Measurements from ENCODE around the gene CFAP92. TPM values are rescaled to one million over a fixed set of nuclear protein-coding genes. Genes with fewer than 3 reads are reported as not detected.

CFAP92 gene
- total and polyA plus RNA-seq, 7 donors: under 0.01 to 1.2 (median 0.61) TPM; not detected in 2

GRCh38 chr3:128906031-128906803, 87.7 kb downstream of the CFAP92 start:
- H3K4me3 ChIP-seq: no peak overlapping the region
- intact Hi-C loops (cut with DNase I): no loop called here
- 91 to 95% methylated on average over 25 of the region's 25 CpGs for WGBS, 2 donors
- H3K36me3 ChIP-seq: peaks cover 52 to 100% (median 87%) of the 10 kb centered on the region in 4 donors
- no peak overlapping the region for H3K27ac ChIP-seq
- no peaks in the 10 kb centered on the region for H3K9me3 ChIP-seq
- DNase-seq: no peak
- no peak for TF ChIP-seq EP300 (IDR thresholded peaks at IDR 0.05)
- TF ChIP-seq POLR2AphosphoS5 (IDR thresholded peaks at IDR 0.05): no peak
- TF ChIP-seq, protein P1, sequence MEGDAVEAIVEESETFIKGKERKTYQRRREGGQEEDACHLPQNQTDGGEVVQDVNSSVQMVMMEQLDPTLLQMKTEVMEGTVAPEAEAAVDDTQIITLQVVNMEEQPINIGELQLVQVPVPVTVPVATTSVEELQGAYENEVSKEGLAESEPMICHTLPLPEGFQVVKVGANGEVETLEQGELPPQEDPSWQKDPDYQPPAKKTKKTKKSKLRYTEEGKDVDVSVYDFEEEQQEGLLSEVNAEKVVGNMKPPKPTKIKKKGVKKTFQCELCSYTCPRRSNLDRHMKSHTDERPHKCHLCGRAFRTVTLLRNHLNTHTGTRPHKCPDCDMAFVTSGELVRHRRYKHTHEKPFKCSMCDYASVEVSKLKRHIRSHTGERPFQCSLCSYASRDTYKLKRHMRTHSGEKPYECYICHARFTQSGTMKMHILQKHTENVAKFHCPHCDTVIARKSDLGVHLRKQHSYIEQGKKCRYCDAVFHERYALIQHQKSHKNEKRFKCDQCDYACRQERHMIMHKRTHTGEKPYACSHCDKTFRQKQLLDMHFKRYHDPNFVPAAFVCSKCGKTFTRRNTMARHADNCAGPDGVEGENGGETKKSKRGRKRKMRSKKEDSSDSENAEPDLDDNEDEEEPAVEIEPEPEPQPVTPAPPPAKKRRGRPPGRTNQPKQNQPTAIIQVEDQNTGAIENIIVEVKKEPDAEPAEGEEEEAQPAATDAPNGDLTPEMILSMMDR (IDR thresholded peaks at IDR 0.05): no peak
- no peak for TF ChIP-seq POLR2A (IDR thresholded peaks at IDR 0.05)
- no peaks in the 10 kb centered on the region for H3K27me3 ChIP-seq
- no peaks in the 10 kb centered on the region for H3K4me1 ChIP-seq

GRCh38 chr3:128903501-128903900, 90.4 kb downstream of the CFAP92 start:
- peaks cover 51 to 100% (median 78%) of the 10 kb centered on the region in 4 donors for H3K36me3 ChIP-seq
- intact Hi-C loops (cut with DNase I): no loop called here
- no peak for DNase-seq
- 92 to 94% methylated on average over 12 of the region's 12 CpGs for WGBS, 2 donors
- H3K27me3 ChIP-seq: no peaks in the 10 kb centered on the region
- TF ChIP-seq, protein P1 (IDR thresholded peaks at IDR 0.05): no peak
- TF ChIP-seq POLR2A (IDR thresholded peaks at IDR 0.05) (no peak), POLR2AphosphoS5 (IDR thresholded peaks at IDR 0.05) (no peak), EP300 (IDR thresholded peaks at IDR 0.05) (no peak)
- H3K9me3 ChIP-seq: no peaks in the 10 kb centered on the region
- no peak overlapping the region for H3K27ac ChIP-seq
- H3K4me1 ChIP-seq: no peaks in the 10 kb centered on the region
- H3K4me3 ChIP-seq: no peak overlapping the region

- DNase-seq: no peak
- Histone ChIP-seq H3K4me3 (no peak overlapping the region), H3K27ac (no peak overlapping the region), H3K9me3 (no peaks in the 10 kb centered on the region), H3K4me1 (no peaks in the 10 kb centered on the region), H3K36me3 (peaks cover 51 to 100% (median 76%) of the 10 kb centered on the region in 4 donors), H3K27me3 (no peaks in the 10 kb centered on the region)
- intact Hi-C loops (cut with DNase I): no loop called here
- 97% methylated on average over 9 of the region's 9 CpGs for WGBS, 2 donors
- TF ChIP-seq, protein P1 (IDR thresholded peaks at IDR 0.05): no peak
- TF ChIP-seq POLR2A (IDR thresholded peaks at IDR 0.05): no peak
- no peak for TF ChIP-seq EP300 (IDR thresholded peaks at IDR 0.05)
- TF ChIP-seq POLR2AphosphoS5 (IDR thresholded peaks at IDR 0.05): no peak
Observed at GRCh38 chr3:128902426-128902825, 91.5 kb downstream of the CFAP92 start.

DNA sequence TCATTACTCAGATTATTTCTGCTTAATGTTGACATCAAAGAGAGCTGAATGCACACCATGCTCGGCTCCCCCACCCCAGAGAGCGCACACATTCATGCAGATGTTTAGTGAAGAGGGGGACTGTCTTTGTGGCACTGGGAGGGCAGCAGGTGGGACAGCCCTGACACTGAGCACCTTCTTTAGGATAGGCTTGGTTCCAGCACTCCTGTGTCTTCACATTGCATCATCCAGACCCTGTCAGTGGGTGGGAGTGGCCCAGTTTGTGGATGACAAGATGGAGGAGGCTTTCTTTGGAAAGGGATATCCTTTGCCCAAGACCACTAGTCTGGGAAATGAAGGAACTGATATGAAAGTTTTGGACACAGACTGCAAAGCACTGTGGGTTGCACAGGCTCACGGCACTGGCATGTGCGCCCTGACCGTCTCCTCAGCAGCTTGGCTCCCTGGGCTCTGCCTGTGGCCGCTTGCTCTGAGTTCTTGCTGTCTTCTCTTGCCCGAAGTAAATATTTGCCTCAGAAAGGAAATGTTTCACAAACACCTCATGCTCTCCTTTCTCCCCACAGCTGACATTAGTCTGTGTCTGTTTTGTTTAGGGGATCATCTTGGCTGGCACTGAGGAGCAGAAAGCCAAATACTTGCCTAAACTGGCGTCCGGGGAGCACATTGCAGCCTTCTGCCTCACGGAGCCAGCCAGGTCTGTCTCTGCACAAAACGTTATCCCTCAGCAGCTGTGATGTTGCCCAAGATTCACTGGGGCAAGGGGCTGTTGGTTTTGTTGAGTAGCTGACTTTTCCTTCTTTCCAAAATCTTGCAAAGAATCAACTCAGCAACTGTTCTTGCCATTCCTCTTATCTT, 97.8 kb downstream of the CFAP92 start:
- TF ChIP-seq, protein P1 (IDR thresholded peaks at IDR 0.05): no peak
- TF ChIP-seq POLR2AphosphoS5 (IDR thresholded peaks at IDR 0.05): peak in 1 of 4 donors; percentile 24
- Histone ChIP-seq H3K36me3 (peaks cover 10 to 84% (median 46%) of the 10 kb centered on the region in 4 donors), H3K4me1 (peaks cover 0 to 20% (median 0%) of the 10 kb centered on the region in 4 donors), H3K27me3 (no peaks in the 10 kb centered on the region), H3K9me3 (no peaks in the 10 kb centered on the region), H3K27ac (peak overlapping the region; percentile 23 to 77 (median 46)), H3K4me3 (no peak overlapping the region)
- WGBS, 2 donors: 91 to 92% methylated on average over 11 of the region's 11 CpGs
- no peak for DNase-seq
- intact Hi-C loops (cut with DNase I): no loop called here

All from sigmoid colon (tissue), 7 donors.